ENCODE results near the gene MAP3K5. TPM values are rescaled to one million over a fixed set of nuclear protein-coding genes. Genes with fewer than 3 reads are reported as not detected.

MAP3K5 gene
- total RNA-seq, 1 donor from 2014 or later: 1.7 TPM

DNA sequence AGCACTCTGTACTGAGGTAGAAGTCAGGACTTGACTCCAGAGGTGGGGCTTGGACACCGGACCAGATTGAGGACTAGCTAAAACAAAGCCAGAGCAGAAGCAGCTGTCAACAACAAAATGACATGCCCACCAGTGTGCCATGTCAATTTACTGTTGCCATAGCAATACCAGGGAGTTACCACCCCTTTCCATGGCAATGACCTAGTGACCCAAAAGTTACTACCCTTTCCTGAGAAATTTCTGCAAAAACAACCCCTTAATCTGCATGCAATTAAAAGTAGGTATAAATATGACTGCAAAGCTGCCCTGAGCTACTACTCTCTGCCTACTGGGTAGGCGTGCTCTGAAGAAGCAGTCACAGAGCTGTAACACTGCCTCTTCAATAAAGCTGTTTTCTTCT is 21.0 kb downstream of the MAP3K5 start:
- TF ChIP-seq EZH2 (IDR thresholded peaks at IDR 0.05; ENCODE audit: insufficient read depth, low read length): no peak
- TF ChIP-seq, protein P1, sequence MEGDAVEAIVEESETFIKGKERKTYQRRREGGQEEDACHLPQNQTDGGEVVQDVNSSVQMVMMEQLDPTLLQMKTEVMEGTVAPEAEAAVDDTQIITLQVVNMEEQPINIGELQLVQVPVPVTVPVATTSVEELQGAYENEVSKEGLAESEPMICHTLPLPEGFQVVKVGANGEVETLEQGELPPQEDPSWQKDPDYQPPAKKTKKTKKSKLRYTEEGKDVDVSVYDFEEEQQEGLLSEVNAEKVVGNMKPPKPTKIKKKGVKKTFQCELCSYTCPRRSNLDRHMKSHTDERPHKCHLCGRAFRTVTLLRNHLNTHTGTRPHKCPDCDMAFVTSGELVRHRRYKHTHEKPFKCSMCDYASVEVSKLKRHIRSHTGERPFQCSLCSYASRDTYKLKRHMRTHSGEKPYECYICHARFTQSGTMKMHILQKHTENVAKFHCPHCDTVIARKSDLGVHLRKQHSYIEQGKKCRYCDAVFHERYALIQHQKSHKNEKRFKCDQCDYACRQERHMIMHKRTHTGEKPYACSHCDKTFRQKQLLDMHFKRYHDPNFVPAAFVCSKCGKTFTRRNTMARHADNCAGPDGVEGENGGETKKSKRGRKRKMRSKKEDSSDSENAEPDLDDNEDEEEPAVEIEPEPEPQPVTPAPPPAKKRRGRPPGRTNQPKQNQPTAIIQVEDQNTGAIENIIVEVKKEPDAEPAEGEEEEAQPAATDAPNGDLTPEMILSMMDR (IDR thresholded peaks at IDR 0.05; ENCODE audit: insufficient read depth, low read depth, low read length): no peak
- Mint-ChIP-seq H3K4me3 (ENCODE audit: unreplicated experiment) (no peak overlapping the region), H3K4me1 (ENCODE audit: low read depth, unreplicated experiment) (peaks cover 14% of the 10 kb centered on the region), H3K27ac (ENCODE audit: unreplicated experiment) (no peak overlapping the region), H3K27me3 (ENCODE audit: low read depth, unreplicated experiment) (no peaks in the 10 kb centered on the region), H3K9me3 (ENCODE audit: unreplicated experiment) (peaks cover 4% of the 10 kb centered on the region), H3K36me3 (ENCODE audit: low read depth, unreplicated experiment) (no peaks in the 10 kb centered on the region)
- Histone ChIP-seq H3K36me3 (ENCODE audit: insufficient read depth, low read length) (no peaks in the 10 kb centered on the region), H3K9me3 (ENCODE audit: insufficient read depth, low read depth, low read length) (no peaks in the 10 kb centered on the region), H3K27ac (ENCODE audit: low read depth, low read length) (no peak overlapping the region), H3K4me1 (ENCODE audit: insufficient read depth, low read length) (peaks cover 6% of the 10 kb centered on the region), H3K9ac (ENCODE audit: low read length) (no peak overlapping the region), H3K27me3 (ENCODE audit: insufficient read depth, low read length) (no peaks in the 10 kb centered on the region), H4K20me1 (ENCODE audit: insufficient read depth, low read length) (peaks cover 5% of the 10 kb centered on the region), H3K4me2 (ENCODE audit: low read length) (no peak overlapping the region), H3K79me2 (ENCODE audit: insufficient read depth, low read length) (peaks cover 38% of the 10 kb centered on the region), H3K4me3 (ENCODE audit: insufficient read depth, low read depth, low read length) (no peak overlapping the region), H2AFZ (ENCODE audit: low read depth, low read length) (no peak overlapping the region)
- DNase-seq (ENCODE audit: low read depth) (no peak), FAIRE-seq (no peak)

DNA sequence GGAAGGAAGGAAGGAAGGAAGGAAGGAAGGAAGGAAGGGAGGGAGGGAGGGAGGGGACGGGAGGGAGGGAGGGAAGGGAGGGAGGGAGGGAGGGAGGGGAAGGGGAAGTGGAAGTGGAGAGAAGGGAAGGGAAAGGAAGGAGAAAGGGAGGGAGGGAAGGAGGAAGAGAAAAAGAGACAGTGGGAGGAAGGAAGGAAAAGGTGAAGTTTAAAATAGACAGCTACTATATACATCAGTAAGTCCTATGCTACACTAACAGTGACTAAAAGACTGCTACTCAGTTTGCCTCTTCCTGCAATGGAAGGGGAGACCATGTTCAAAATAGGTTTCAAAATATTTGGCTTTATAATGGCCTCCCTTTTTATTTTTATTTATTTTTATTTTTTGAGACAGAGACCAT is 22.5 kb downstream of the MAP3K5 start:
- no peak for TF ChIP-seq EZH2 (IDR thresholded peaks at IDR 0.05; ENCODE audit: insufficient read depth, low read length)
- TF ChIP-seq, protein P1 (IDR thresholded peaks at IDR 0.05; ENCODE audit: insufficient read depth, low read depth, low read length): no peak
- H3K9ac ChIP-seq (ENCODE audit: low read length): no peak overlapping the region
- H3K36me3 ChIP-seq (ENCODE audit: insufficient read depth, low read length): no peaks in the 10 kb centered on the region
- H3K4me1 ChIP-seq (ENCODE audit: insufficient read depth, low read length): peaks cover 6% of the 10 kb centered on the region
- Mint-ChIP-seq H3K4me3 (ENCODE audit: unreplicated experiment) (no peak overlapping the region), H3K27ac (ENCODE audit: unreplicated experiment) (no peak overlapping the region), H3K36me3 (ENCODE audit: low read depth, unreplicated experiment) (no peaks in the 10 kb centered on the region), H3K4me1 (ENCODE audit: low read depth, unreplicated experiment) (peaks cover 7% of the 10 kb centered on the region), H3K9me3 (ENCODE audit: unreplicated experiment) (peaks cover 4% of the 10 kb centered on the region), H3K27me3 (ENCODE audit: low read depth, unreplicated experiment) (no peaks in the 10 kb centered on the region)
- H3K27me3 ChIP-seq (ENCODE audit: insufficient read depth, low read length): no peaks in the 10 kb centered on the region
- H3K4me2 ChIP-seq (ENCODE audit: low read length): no peak overlapping the region
- H3K27ac ChIP-seq (ENCODE audit: low read depth, low read length): no peak overlapping the region
- no peak overlapping the region for H3K4me3 ChIP-seq (ENCODE audit: insufficient read depth, low read depth, low read length)
- H4K20me1 ChIP-seq (ENCODE audit: insufficient read depth, low read length): peaks cover 7% of the 10 kb centered on the region
- DNase-seq (ENCODE audit: low read depth) (no peak), FAIRE-seq (no peak)
- H3K9me3 ChIP-seq (ENCODE audit: insufficient read depth, low read depth, low read length): no peaks in the 10 kb centered on the region
- H3K79me2 ChIP-seq (ENCODE audit: insufficient read depth, low read length): peaks cover 43% of the 10 kb centered on the region
- no peak overlapping the region for H2AFZ ChIP-seq (ENCODE audit: low read depth, low read length)

DNA sequence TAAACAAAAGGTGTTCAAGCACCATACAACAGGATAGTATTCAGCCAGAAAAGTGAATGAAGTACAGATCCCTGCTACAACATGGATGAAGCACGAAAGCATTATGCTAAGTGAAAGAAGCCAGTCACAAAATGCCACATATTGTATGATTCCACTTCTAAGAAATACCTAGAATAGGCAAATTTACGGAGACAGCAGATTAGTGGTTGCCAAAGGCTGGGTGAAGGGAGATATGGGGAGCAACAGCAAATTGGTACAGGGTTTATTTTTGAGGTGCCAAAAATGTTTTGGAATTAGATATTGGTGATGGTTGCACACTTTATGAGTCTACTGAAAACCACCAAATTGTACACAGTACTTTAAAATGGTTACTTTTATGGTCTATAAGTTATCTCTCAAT is 23.2 kb downstream of the MAP3K5 start:
- no peak for TF ChIP-seq EZH2 (IDR thresholded peaks at IDR 0.05; ENCODE audit: insufficient read depth, low read length)
- TF ChIP-seq, protein P1 (IDR thresholded peaks at IDR 0.05; ENCODE audit: insufficient read depth, low read depth, low read length): no peak
- Mint-ChIP-seq H3K9me3 (ENCODE audit: unreplicated experiment) (peaks cover 4% of the 10 kb centered on the region), H3K27me3 (ENCODE audit: low read depth, unreplicated experiment) (no peaks in the 10 kb centered on the region), H3K4me1 (ENCODE audit: low read depth, unreplicated experiment) (peaks cover 4% of the 10 kb centered on the region), H3K27ac (ENCODE audit: unreplicated experiment) (no peak overlapping the region), H3K4me3 (ENCODE audit: unreplicated experiment) (no peak overlapping the region), H3K36me3 (ENCODE audit: low read depth, unreplicated experiment) (no peaks in the 10 kb centered on the region)
- Histone ChIP-seq H3K79me2 (ENCODE audit: insufficient read depth, low read length) (peaks cover 48% of the 10 kb centered on the region), H3K4me2 (ENCODE audit: low read length) (no peak overlapping the region), H3K27me3 (ENCODE audit: insufficient read depth, low read length) (no peaks in the 10 kb centered on the region), H3K27ac (ENCODE audit: low read depth, low read length) (no peak overlapping the region), H2AFZ (ENCODE audit: low read depth, low read length) (no peak overlapping the region), H4K20me1 (ENCODE audit: insufficient read depth, low read length) (peaks cover 7% of the 10 kb centered on the region), H3K4me3 (ENCODE audit: insufficient read depth, low read depth, low read length) (no peak overlapping the region), H3K4me1 (ENCODE audit: insufficient read depth, low read length) (peaks cover under 1% of the 10 kb centered on the region), H3K9ac (ENCODE audit: low read length) (no peak overlapping the region), H3K9me3 (ENCODE audit: insufficient read depth, low read depth, low read length) (no peaks in the 10 kb centered on the region), H3K36me3 (ENCODE audit: insufficient read depth, low read length) (no peaks in the 10 kb centered on the region)
- no peak for FAIRE-seq
- no peak for DNase-seq (ENCODE audit: low read depth)
